Heart left ventricle (tissue), 13 donors: ENCODE results near the gene CHD5.

Source experiments
- POLR2A ChIP-seq, 2 donors: fragments of 450-650 bp; IDR thresholded peaks; one replicate each; pipeline ENCODE4 v1.6.1; 2017; ENCODE audit warnings: antibody characterized with exemption in 2 of 2, mild to moderate bottlenecking in 2 of 2, moderate library complexity in 2 of 2
- TF ChIP-seq, protein P1 (sequence below), 12 donors: fragments of 200-600 bp; sonication (generic) in 4 of 12; IDR thresholded peaks; one replicate each; pipeline versions ENCODE4 v1.5.0 to v1.8.0; 2018 to 2022; ENCODE audit warnings: antibody characterized with exemption in 12 of 12, mild to moderate bottlenecking in 5 of 12
- donor health status: ischemic (EF 13 %, LVEDD 7.1; RV severe dilation, severe dysfunction).
- donor health status: DM: no; HTN: yes; CAD: no.
- donor health status: DM: no; HTN: no; CAD: no.
- donor health status: ischemic (EF 25% LVEDD 6.9; RV normal size, moderate dysfunction).
- donor health status: ischemic (EF 25% LVEDD 5.7; RV mildly dilated, moderate dysfunction).
- donor health status: ischemic (EF 35%, LVEDD 5.7; RV mildly dilated, moderate dysfunction).
- donor health status: nonischemic (EF 11% LVEDD 7.7; RV severe dilation, severe dysfunction).
- donor health status: DM: yes; HTN: yes; CAD: no.
- donor health status: PGD.
- donor health status: ischemic (EF 29% LVEDD 5.4; RV normal size, mild dysfunction).
- donor health status: nonischemic (EF 23%, LVEDD 6.1; RV moderate dilation, normal function).

DNA sequence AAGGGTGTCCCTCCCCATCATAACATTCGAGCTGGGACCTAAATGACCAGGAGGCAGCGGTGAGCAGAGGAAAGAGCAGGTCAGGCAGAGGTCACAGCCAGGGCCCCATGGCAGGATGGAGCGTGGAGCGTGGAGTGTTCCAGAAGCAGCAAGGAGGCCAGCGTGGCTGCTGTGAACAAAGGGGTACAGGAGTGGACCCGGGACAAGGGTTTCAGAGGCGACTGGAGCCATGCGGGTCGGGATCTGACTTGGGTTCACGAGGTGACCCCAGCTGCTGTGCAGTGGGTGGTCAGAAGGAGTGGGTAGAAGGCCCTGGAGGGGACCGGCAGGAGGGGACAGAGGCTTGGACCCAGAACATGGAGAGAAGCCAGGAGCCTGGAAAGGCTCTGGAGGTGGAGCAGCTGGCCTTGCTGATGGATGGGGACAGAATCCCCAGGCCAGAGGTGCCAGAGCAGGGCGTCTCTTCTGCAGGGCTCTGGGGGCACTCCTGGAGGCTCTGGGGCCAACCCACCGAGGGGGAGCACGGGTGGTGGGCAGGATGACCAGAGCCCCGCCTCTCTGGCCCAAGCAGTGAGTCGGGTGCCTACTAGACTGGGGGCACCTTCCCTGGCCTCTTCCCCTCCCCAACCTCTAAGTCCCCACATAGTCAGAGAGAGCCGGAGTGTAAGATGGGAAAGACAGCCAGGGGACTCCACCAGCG lies 2.3 kb downstream of the CHD5 start:
- TF ChIP-seq, protein P1, sequence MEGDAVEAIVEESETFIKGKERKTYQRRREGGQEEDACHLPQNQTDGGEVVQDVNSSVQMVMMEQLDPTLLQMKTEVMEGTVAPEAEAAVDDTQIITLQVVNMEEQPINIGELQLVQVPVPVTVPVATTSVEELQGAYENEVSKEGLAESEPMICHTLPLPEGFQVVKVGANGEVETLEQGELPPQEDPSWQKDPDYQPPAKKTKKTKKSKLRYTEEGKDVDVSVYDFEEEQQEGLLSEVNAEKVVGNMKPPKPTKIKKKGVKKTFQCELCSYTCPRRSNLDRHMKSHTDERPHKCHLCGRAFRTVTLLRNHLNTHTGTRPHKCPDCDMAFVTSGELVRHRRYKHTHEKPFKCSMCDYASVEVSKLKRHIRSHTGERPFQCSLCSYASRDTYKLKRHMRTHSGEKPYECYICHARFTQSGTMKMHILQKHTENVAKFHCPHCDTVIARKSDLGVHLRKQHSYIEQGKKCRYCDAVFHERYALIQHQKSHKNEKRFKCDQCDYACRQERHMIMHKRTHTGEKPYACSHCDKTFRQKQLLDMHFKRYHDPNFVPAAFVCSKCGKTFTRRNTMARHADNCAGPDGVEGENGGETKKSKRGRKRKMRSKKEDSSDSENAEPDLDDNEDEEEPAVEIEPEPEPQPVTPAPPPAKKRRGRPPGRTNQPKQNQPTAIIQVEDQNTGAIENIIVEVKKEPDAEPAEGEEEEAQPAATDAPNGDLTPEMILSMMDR (IDR thresholded peaks at IDR 0.05), result no peak
- TF ChIP-seq POLR2A (IDR thresholded peaks at IDR 0.05), result no peak
